Ammon's horn (tissue), 1 donor: ENCODE results near the gene SLC35F3.

Experiments used
- DNase-seq: peaks from one replicate; pipeline ENCODE4 v3.0.0-alpha.2; 2016; ENCODE audit warnings: low spot score

Gene SLC35F3

DNA sequence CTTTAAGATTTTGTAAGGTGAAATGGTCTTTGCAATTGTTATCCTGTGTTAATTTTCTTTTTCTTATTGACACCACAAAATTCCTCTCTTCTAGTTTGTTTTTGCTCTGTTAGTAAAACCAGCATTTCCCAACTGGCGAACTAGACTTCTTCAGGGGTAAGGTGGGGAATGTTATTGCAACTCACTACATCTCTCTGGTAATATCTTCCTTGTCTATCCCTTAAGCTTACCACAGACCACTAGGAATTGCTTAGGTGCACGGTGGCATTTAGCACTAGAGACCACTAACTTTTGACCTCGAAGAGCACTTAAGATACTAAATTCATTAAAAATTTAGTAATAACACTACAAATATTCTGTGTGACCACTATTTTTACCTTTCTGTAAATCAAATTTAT lies 464.6 kb downstream of the SLC35F3 start:
- DNase-seq: no peak

DNA sequence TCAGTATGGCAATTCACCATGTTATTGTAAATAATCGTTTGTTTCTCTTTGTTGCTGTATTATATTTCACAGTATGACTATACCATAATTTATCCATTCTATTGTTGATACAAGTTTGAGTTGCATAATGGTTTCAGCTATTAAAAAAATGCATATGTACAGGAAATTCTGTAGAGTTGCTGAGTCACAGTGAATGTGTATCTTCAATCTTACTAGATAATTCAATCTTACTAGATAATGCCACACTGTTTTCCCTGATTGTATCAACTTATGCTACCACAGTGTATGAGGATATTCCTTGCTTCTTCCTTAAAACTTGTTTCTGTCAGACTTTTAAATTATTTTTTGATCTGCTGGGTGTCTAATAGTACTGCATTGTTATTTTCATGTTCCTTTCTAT lies 465.3 kb downstream of the SLC35F3 start:
- DNase-seq: no peak

DNA sequence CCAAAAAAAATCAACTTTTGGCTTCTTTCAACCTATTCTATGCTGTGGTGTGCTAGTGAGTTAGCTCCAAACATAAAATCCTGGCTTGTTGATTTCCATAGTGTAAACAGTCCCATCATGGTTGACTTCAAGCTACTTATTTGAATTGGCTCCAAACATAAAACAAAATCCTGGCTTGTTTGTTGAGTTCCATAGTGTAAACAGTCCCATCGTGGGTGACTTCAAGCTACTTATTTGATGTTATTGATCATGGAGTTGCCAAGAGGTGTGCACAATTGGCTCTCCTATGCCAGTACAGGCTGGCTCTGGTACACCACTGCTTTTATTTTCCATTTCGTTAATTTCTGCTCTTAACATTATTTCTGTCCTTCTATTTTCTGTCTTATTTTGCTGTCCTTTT lies 466.9 kb downstream of the SLC35F3 start:
- no peak for DNase-seq

DNA sequence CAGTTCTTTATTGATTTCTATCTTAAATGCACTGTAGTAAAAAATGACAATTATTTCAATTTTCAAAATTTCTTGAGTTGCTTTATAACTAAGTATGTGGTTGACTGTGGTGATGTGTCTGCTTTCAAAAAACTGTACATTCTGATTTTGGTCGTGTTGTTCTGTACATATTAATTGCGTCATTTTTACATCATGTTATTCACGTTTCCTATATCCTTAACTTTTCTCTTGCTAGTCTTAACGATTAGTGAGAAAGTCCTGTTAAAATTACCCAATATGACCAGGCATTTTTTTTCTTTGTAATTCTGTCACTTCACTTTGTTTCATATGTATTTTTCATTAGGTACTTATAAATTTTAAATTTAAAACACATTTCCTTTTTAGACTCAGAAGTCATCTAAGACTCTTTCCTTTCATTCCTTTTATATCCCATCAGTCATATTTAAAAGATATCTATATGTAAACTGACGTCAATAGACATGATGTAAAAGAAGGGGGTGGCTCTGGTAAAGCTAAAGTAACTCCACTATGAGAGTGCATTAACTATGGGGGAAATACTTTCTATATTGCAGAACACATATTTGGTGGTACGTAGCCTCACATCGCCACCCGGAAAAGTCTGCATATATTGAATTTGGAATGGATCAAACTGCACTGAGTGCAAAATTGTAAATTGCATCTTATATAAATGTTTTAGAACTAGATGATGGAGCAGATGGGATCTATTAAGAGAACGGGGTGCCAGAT lies 467.7 kb downstream of the SLC35F3 start:
- no peak for DNase-seq

DNA sequence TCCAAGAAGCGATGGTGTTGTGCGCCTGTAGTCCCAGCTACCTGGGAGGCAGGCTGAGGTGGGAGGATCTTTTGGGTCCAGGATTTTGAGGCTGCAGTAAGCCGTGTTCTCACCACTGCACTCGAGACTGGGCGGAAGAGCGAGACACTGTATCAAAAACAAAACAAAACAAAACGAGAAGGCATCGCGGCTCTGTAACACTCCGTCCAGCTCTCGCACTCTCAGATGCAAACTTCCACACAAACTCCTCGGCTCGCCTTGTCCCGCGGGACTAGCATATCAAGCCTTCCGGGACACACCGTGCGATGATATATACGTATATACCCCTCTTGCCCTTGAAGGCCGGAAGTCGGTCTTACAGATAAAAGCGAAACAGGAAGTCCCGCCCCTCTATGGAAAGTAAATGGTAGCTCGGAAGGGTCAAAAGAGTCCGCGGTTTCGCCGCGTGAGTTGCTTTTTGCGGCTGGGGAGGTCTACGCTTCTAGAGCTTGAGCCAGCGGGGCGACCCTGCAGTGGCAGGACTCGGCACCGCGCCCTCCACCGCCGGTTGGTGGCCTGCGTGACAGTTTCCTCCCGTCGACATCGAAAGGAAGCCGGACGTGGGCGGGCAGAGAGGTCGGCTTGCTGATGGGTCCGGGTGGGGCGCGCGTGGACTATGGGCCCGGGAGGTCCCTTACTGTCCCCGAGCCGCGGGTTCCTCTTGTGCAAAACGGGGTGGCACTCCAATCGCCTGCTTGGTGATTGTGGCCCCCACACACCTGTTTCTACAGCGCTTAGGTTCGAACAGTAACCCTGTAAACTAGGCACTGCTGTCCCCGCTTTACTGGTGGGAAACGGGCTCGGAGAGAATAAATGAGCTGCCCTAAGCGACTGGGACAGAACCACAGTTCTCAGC lies 468.8 kb downstream of the SLC35F3 start, which contains the start of gene COA6:
COA6 (plus strand) TSS at position 393 of the 895 bp plus-strand sequence; CDS start at position 404, 11 bp downstream.
- DNase-seq: peak; percentile 91

DNA sequence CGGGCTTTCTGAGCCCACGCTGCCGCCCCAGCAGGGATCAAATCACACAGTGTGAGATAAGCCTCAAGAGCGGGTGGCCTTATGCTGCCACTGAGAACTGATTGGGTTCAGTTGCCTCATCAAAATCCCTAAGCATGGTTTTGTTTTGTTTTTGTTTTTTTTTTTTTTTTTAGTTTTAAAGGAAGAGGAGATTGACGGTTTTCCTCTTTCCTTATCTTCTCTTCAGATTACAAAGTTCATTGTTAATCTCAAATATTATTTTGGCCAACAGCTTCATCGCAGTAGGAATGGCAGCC lies 469.4 kb downstream of the SLC35F3 start:
- no peak for DNase-seq
